PC-9 (cell line): Measurements from ENCODE around the gene ACADVL. TPM values are rescaled to one million over a fixed set of nuclear protein-coding genes. Genes with fewer than 3 reads are reported as not detected.

Experiments used
- BruUV-seq: library from RNA; stranded (reverse); fragments of 400-500 nt; replicated peaks from 2 replicates; lab custom pipeline; 2021; lab: Mats Ljungman, UMichigan
- CTCF ChIA-PET: fragments of 300-600 bp; sonication (Branson Sonifier 250); formaldehyde crosslinking; loops from one replicate; lab custom pipeline; 2022; ENCODE audit warnings: antibody characterized with exemption; lab: Charles Lee
- POLR2A ChIA-PET: fragments of 300-600 bp; sonication (Branson Sonifier 250); formaldehyde crosslinking; loops from one replicate; lab custom pipeline; 2022; ENCODE audit warnings: antibody characterized with exemption; ENCODE audit not compliant: unreplicated experiment; lab: Charles Lee
- DNase-seq, 2 experiments: peaks; one replicate each; pipeline versions ENCODE4 v3.0.0 to v3.0.0-alpha.2; 2015 to 2022; ENCODE audit warnings: mixed read lengths in 1 of 2
- H2AFZ ChIP-seq: fragments of 200-600 bp; sonication (generic); 2 replicates; pipeline ENCODE4 v1.8.1; 2017; ENCODE audit warnings: antibody characterized with exemption
- H3F3A ChIP-seq: fragments of 200-600 bp; sonication (generic); 2 replicates; pipeline ENCODE4 v1.8.1; 2017; ENCODE audit warnings: antibody characterized with exemption, mild to moderate bottlenecking, low read depth; ENCODE audit not compliant: insufficient read depth
- H3K27ac ChIP-seq: fragments of 200-600 bp; sonication (generic); 2 replicates; pipeline ENCODE4 v1.6.1; 2016; ENCODE audit warnings: mixed run types
- H3K27me3 ChIP-seq: fragments of 200-600 bp; sonication (generic); 2 replicates; pipeline ENCODE4 v1.6.1; 2016; ENCODE audit warnings: low read depth, mixed run types; ENCODE audit not compliant: insufficient read depth
- H3K36me3 ChIP-seq: fragments of 200-600 bp; sonication (generic); 2 replicates; pipeline ENCODE4 v1.6.1; 2016; ENCODE audit warnings: low read depth, mixed run types
- H3K4me1 ChIP-seq: fragments of 200-600 bp; sonication (generic); replicated peaks from 2 replicates; pipeline ENCODE4 v1.6.1; 2016; ENCODE audit warnings: mixed run types; ENCODE audit not compliant: insufficient read depth
- H3K4me2 ChIP-seq: fragments of 200-600 bp; sonication (generic); 2 replicates; pipeline ENCODE4 v1.6.1; 2017; ENCODE audit warnings: mixed run types
- H3K4me3 ChIP-seq: fragments of 200-600 bp; sonication (generic); 2 replicates; pipeline ENCODE4 v1.6.1; 2016; ENCODE audit warnings: mixed run types
- H3K79me2 ChIP-seq: fragments of 200-600 bp; sonication (generic); 2 replicates; pipeline ENCODE4 v1.6.1; 2017; ENCODE audit warnings: low read depth, mixed run types
- H3K9me2 ChIP-seq: fragments of 200-600 bp; sonication (generic); 2 replicates; pipeline ENCODE4 v1.8.1; 2017; ENCODE audit warnings: mild to moderate bottlenecking; ENCODE audit not compliant: insufficient read depth
- H3K9me3 ChIP-seq: fragments of 200-600 bp; sonication (generic); 2 replicates; pipeline ENCODE4 v1.8.1; 2016; ENCODE audit warnings: low read depth; ENCODE audit not compliant: insufficient read depth
- H4K20me1 ChIP-seq: fragments of 200-600 bp; sonication (generic); 2 replicates; pipeline ENCODE4 v1.8.1; 2017; ENCODE audit not compliant: insufficient read depth
- CTCF ChIP-seq: fragments of 200-600 bp; sonication (generic); conservative IDR thresholded peaks from 2 replicates; pipeline ENCODE4 v1.6.1; 2017; ENCODE audit warnings: mixed run types, antibody characterized with exemption, mild to moderate bottlenecking, moderate library complexity
- EZH2 ChIP-seq: fragments of 200-600 bp; sonication (generic); IDR thresholded peaks from 2 replicates; pipeline ENCODE4 v1.8.0; 2017; ENCODE audit warnings: antibody characterized with exemption, low read depth
- intact Hi-C: fragments of 100-400 bp; cut with micrococcal nuclease; formaldehyde crosslinking; loops from one replicate; pipeline ENCODE4 v1.10.0; 2022; ENCODE audit not compliant: unreplicated experiment
- total RNA-seq: library from RNA; stranded (reverse); gene quantifications from 2 replicates; pipeline ENCODE4 v1.2.3, GENCODE V29; 2021

ACADVL gene
- total RNA-seq, 1 experiment from 2014 or later, result 604 TPM

GRCh38 chr17:7219229-7219811 lies 418 bp upstream of the ACADVL start:
- peaks cover 31% of the 10 kb centered on the region for H3K36me3 ChIP-seq
- ChIA-PET POLR2A (interaction anchor here (0.5 to 0.7 kb wide), 4 partner anchors 15 to 87 kb away, joined by 4 to 7 read pairs (median 6); partner anchors contain the start of gene DVL2), CTCF (interaction anchor here (0.7 to 2.2 kb wide), 3 partner anchors 22 to 173 kb away, joined by 4 to 30 read pairs (median 4); partner anchors contain the start of gene GABARAP)
- peaks cover 41% of the 10 kb centered on the region for H3K4me1 ChIP-seq
- intact Hi-C loops, result no loop called here
- no peaks in the 10 kb centered on the region for H3K27me3 ChIP-seq
- peak overlapping the region; percentile 84 for H2AFZ ChIP-seq
- peaks cover 50% of the 10 kb centered on the region for H3F3A ChIP-seq
- peak overlapping the region; percentile 89 for H3K4me2 ChIP-seq
- DNase-seq, result no peak
- H3K27ac ChIP-seq, result peak overlapping the region; percentile 98
- TF ChIP-seq EZH2 (no peak), CTCF (no peak)
- TSS peak; percentile 20 for BruUV-seq
- peaks cover 36% of the 10 kb centered on the region for H4K20me1 ChIP-seq
- no peaks in the 10 kb centered on the region for H3K9me2 ChIP-seq
- peaks cover 34% of the 10 kb centered on the region for H3K79me2 ChIP-seq
- peak overlapping the region; percentile 77 for H3K4me3 ChIP-seq
- no peaks in the 10 kb centered on the region for H3K9me3 ChIP-seq

- peaks cover 56% of the 10 kb centered on the region for H3F3A ChIP-seq
- peaks cover 34% of the 10 kb centered on the region for H3K79me2 ChIP-seq
- no TSS peak for BruUV-seq
- H3K27ac ChIP-seq, result peak overlapping the region; percentile 98
- no peaks in the 10 kb centered on the region for H3K9me3 ChIP-seq
- peaks cover 33% of the 10 kb centered on the region for H3K4me1 ChIP-seq
- peaks cover 31% of the 10 kb centered on the region for H3K36me3 ChIP-seq
- no peak overlapping the region for H2AFZ ChIP-seq
- ChIA-PET POLR2A (interaction anchor here (0.5 to 1.1 kb wide), 13 partner anchors 9 to 351 kb away, joined by 3 to 11 read pairs (median 4); partner anchors contain the start of genes DVL2, GABARAP and PHF23), CTCF (interaction anchor here (0.5 to 2.2 kb wide), 6 partner anchors 18 to 235 kb away, joined by 3 to 30 read pairs (median 4); partner anchors contain the start of genes GABARAP and PHF23)
- intact Hi-C loops, result loop anchor here (5.0 kb wide), 1 partner anchor 87 kb away; the partner anchor contains the start of gene EIF5A
- H3K4me3 ChIP-seq, result peak overlapping the region; percentile 77
- H3K4me2 ChIP-seq, result peak overlapping the region; percentile 89
- no peaks in the 10 kb centered on the region for H3K9me2 ChIP-seq
- no peaks in the 10 kb centered on the region for H3K27me3 ChIP-seq
- TF ChIP-seq EZH2 (no peak), CTCF (peak; percentile 68)
- H4K20me1 ChIP-seq, result peaks cover 36% of the 10 kb centered on the region
- DNase-seq, result peak; percentile 52 to 64
These were observed 997 bp downstream of the ACADVL start for GRCh38 chr17:7220593-7221277.
